Measurements from ENCODE around the gene HHIPL2.

Gene HHIPL2

GRCh38 chr1:222570837-222571236 is 22.9 kb upstream of the HHIPL2 start:
- Histone ChIP-seq H3K27me3 (no peaks in the 10 kb centered on the region), H3K36me3 (peaks cover 29 to 55% (median 32%) of the 10 kb centered on the region in 3 donors), H3K4me1 (no peaks in the 10 kb centered on the region), H3K27ac (no peak overlapping the region), H3K4me3 (no peak overlapping the region), H3K9me3 (no peaks in the 10 kb centered on the region)
- DNase-seq = no peak
- TF ChIP-seq, protein P1, sequence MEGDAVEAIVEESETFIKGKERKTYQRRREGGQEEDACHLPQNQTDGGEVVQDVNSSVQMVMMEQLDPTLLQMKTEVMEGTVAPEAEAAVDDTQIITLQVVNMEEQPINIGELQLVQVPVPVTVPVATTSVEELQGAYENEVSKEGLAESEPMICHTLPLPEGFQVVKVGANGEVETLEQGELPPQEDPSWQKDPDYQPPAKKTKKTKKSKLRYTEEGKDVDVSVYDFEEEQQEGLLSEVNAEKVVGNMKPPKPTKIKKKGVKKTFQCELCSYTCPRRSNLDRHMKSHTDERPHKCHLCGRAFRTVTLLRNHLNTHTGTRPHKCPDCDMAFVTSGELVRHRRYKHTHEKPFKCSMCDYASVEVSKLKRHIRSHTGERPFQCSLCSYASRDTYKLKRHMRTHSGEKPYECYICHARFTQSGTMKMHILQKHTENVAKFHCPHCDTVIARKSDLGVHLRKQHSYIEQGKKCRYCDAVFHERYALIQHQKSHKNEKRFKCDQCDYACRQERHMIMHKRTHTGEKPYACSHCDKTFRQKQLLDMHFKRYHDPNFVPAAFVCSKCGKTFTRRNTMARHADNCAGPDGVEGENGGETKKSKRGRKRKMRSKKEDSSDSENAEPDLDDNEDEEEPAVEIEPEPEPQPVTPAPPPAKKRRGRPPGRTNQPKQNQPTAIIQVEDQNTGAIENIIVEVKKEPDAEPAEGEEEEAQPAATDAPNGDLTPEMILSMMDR (IDR thresholded peaks at IDR 0.05) = no peak
- intact Hi-C loops (cut with DNase I; ENCODE audit: low total_unique reads) = no loop called here

DNA sequence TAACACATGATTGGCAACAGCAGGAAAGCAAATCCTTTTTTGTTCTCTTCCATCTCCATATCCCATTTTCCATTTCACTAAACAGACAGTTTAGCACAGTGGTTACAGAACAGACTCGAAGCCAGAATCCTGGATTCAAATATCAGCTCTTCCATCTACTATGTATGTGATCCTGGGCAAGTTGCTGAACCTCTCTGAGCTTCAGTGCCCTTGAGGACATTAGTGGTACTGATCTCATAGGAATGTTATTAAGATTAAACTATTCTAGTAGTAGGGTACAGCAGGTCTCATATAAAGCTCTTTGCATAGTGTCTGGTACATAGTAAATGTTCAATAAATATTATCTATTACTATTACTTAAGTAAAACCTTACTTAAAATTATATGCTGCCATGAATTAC is 13.8 kb upstream of the HHIPL2 start:
- Histone ChIP-seq H3K27me3 (no peaks in the 10 kb centered on the region), H3K4me1 (no peaks in the 10 kb centered on the region), H3K27ac (no peak overlapping the region), H3K9me3 (no peaks in the 10 kb centered on the region), H3K36me3 (peaks cover 43 to 60% (median 58%) of the 10 kb centered on the region in 3 donors), H3K4me3 (no peak overlapping the region)
- TF ChIP-seq, protein P1 (IDR thresholded peaks at IDR 0.05) = no peak
- intact Hi-C loops (cut with DNase I; ENCODE audit: low total_unique reads) = no loop called here
- no peak for DNase-seq

DNA sequence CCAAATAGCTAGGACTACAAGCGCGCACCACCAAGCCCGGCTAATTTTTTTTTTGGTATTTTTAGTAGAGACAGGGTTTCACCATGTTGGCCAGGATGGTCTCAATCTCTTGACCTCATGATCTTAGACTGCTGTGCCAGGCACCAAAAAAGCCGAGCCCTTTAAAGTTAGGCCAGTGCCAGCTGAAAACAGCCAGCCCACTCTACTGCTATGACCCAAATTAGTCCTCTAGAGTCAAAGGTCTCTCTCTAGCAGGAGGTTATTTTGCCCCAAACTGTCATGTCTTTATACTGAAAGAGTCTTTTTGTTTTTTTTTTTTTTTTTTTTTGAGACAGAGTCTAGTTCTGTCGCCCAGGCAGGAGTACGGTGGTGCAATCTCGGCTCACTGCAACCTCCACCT is 9.7 kb upstream of the HHIPL2 start:
- TF ChIP-seq, protein P1 (IDR thresholded peaks at IDR 0.05) = no peak

DNA sequence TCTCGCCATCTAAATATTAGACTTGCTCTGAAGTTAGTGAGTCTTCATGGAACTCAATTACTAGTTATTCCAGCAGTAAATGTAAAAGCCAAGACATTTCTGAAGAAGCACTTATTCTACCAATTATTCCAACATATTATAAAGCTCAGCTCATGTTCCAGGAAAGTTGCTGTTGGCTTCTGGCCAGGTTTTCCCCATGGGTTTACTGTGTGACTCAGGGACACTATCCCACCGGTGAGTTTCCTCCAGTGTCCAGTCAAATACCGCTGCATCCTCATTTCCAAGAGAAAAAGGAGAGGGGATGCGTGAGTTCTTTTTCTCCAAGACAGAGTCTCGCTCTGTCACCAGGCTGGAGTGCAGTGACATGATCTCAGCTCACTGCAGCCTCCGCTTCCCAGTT is 9.2 kb upstream of the HHIPL2 start:
- TF ChIP-seq, protein P1 (IDR thresholded peaks at IDR 0.05) = no peak
- H3K36me3 ChIP-seq = peaks cover 37 to 49% (median 40%) of the 10 kb centered on the region in 3 donors
- DNase-seq = no peak

More for the DNA sequence above, 9.7 kb upstream of the HHIPL2 start:
- intact Hi-C loops (cut with DNase I; ENCODE audit: low total_unique reads) = no loop called here
- Histone ChIP-seq H3K27me3 (no peaks in the 10 kb centered on the region), H3K9me3 (no peaks in the 10 kb centered on the region), H3K36me3 (peaks cover 41 to 53% (median 41%) of the 10 kb centered on the region in 3 donors), H3K4me1 (no peaks in the 10 kb centered on the region), H3K27ac (no peak overlapping the region), H3K4me3 (no peak overlapping the region)
- DNase-seq = no peak

GRCh38 chr1:222555992-222556615 is 8.2 kb upstream of the HHIPL2 start:
- no peak overlapping the region for H3K4me3 ChIP-seq
- H3K27ac ChIP-seq = no peak overlapping the region
- intact Hi-C loops (cut with DNase I; ENCODE audit: low total_unique reads) = no loop called here
- DNase-seq = no peak
- H3K9me3 ChIP-seq = no peaks in the 10 kb centered on the region
- no peaks in the 10 kb centered on the region for H3K4me1 ChIP-seq
- no peaks in the 10 kb centered on the region for H3K27me3 ChIP-seq
- H3K36me3 ChIP-seq = peaks cover 29 to 45% (median 31%) of the 10 kb centered on the region in 3 donors
- TF ChIP-seq, protein P1 (IDR thresholded peaks at IDR 0.05) = no peak

More for the DNA sequence above, 9.2 kb upstream of the HHIPL2 start:
- Histone ChIP-seq H3K27me3 (no peaks in the 10 kb centered on the region), H3K4me1 (no peaks in the 10 kb centered on the region), H3K4me3 (no peak overlapping the region), H3K27ac (no peak overlapping the region), H3K9me3 (no peaks in the 10 kb centered on the region)
- intact Hi-C loops (cut with DNase I; ENCODE audit: low total_unique reads) = no loop called here
